Measurements from ENCODE around the gene IDI2.

DNA sequence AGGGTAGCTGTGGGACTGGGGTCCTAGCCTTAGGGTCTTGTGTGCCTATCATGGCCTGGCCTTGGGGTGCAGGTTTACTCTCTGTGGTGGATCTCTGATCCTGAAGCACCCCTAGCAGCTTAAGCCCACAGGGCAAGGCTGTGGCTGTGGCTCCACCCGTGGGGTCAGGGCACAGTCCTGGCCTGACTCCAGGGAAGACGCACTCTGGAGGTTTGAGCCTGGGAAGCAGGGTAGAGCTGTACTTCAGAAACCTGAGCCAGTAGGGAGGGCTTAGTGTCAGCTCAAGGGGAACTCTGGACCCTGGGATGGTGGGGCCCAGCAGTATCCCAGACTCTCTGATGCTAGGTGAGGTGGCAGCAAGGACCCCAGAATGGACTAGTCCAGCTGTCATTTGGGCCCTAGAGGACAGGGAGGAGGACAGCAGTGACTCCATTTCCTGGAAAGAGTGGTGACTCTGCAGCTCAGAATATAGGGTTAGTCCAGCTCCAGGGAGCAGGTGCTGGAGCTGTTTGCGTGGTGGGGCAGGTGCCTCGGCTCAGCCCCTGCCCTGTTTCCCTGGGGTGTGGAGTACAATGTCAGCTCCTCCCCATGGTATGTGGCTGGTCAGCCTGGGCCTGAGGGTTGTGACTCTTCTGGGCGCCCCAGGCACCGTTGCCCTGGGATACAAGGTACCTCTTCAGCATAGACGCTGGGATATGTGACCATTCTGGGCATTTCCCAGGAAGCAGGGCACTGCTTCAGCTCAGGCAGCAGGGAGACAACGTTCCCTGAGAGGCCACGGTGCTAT, 21.6 kb downstream of the IDI2 start:
- no peak for TF ChIP-seq POLR2A (IDR thresholded peaks at IDR 0.05; ENCODE audit: low read depth, low read length)
- no peak for TF ChIP-seq TAF1 (IDR thresholded peaks at IDR 0.05; ENCODE audit: low read depth, low read length)
- no peak for TF ChIP-seq POLR2AphosphoS5 (IDR thresholded peaks at IDR 0.05; ENCODE audit: low read depth, low read length)
- TF ChIP-seq PAX5 (IDR thresholded peaks at IDR 0.05; ENCODE audit: insufficient read depth, low read length, severe bottlenecking), result no peak
- no peak for TF ChIP-seq SPI1 (IDR thresholded peaks at IDR 0.05; ENCODE audit: low read depth, low read length)
- TF ChIP-seq POU2F2 (IDR thresholded peaks at IDR 0.05; ENCODE audit: low read depth, low read length), result no peak

Measured in GM12891 (cell line).